Activated CD8-positive, alpha-beta memory T cell treated with anti-CD3 and anti-CD28 coated beads, Interleukin-2, amount 50 U/mL, for 24 hours (primary cell): Measurements from ENCODE around the gene MBD3L2.
"Not testable (repeated sequence)": the region's sequence is repeated elsewhere in the genome, so short reads cannot be mapped to it uniquely, and the experiment has no call there.

Experiments used
- DNase-seq: peaks from one replicate; pipeline ENCODE4 v3.0.0-alpha.2; 2020; ENCODE audit errors: extremely low read depth

MBD3L2 gene

DNA sequence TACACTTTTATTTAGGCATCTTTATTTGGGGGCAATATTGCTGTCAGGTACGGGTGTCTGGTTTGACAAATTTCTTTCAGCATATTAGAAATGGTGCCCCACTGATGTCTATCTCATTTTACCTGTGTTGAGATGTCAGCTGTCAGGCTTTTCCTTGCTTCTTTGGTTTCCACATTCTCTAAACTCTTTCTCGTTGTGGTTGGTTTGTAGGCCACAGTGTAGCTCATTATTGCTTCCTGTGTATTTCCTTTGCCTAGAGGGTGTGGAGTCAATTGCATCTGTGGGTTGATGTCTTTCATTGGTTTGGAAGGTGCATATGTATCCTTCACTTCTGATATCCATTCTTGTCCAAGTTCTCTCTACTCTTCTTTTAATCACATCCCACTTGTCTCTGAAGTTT, 10.9 kb downstream of the MBD3L2 start:
- DNase-seq = not testable (repeated sequence)

- DNase-seq = no peak
Observed at GRCh38 chr19:7063339-7063738, 14.2 kb downstream of the MBD3L2 start.

- DNase-seq = no peak
Observed at GRCh38 chr19:7063764-7064418, 14.8 kb downstream of the MBD3L2 start.

- not testable (repeated sequence) for DNase-seq
Observed at GRCh38 chr19:7067122-7067521, 18.0 kb downstream of the MBD3L2 start.

DNA sequence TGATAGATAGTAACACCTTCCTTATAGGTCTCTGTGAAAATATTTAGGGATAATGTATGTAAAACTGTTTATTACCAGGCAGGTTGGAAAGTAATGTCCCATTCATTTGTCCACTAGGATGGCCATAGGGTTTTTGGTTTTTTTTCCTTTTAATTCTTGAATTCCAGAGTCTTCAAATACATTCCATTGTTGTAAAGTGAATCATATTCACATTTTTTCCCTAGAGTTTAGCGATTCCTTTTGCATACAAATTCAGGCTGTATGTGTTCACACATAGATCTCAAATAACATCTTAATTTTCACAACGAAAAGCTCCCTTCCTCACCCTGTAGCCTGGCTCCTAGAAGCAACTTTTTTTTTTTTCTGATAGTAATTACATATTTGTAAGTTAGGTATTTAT, 18.6 kb downstream of the MBD3L2 start:
- no peak for DNase-seq

GRCh38 chr19:7068599-7068998, 19.5 kb downstream of the MBD3L2 start:
- DNase-seq = no peak

- DNase-seq = peak; percentile 93
Observed at GRCh38 chr19:7069042-7069903, 20.2 kb downstream of the MBD3L2 start, which contains the start of gene ZNF557. Gene ZNF557 (plus strand): TSS chr19:7069703. CDS start chr19:7075075, 5,372 bp downstream.

DNA sequence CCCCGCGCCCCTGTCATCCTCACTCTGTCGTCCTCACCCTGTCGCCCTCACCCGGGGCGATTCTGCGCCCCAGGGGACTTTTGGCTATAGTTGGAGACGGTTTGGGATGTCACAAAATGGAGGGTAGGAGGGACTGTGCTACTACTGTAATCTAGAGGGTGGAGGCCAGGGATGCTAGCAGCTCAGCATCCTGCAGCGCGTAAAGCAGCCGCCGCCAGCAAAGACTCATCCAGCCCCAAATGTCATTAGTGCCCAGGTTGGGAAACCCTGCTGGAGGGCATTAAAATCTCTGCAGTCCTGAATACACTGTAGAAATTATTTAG, 20.7 kb downstream of the MBD3L2 start:
- no peak for DNase-seq

DNA sequence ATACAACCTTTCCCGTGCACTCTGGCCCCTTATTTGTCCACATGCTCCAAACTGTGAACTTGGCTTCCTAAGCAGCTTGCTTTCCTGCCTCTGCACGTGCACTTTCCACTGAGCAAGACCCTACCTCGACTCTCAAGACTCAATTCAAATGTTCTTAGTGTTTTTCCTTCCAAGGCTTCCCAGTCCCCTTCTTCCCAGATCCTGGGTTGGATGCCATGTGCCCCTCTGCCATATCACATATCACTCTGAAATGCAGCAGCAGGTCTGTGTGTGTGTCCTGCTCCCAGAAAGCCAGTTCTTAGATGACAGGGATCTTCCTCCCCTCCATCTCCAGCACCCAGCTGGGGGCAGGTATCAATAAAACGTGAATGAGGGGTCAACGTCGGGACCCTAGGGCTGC, 23.4 kb downstream of the MBD3L2 start:
- no peak for DNase-seq

- no peak for DNase-seq
Observed at GRCh38 chr19:7074705-7075282, 25.7 kb downstream of the MBD3L2 start.

GRCh38 chr19:7076151-7076550, 27.0 kb downstream of the MBD3L2 start:
- DNase-seq = no peak

DNA sequence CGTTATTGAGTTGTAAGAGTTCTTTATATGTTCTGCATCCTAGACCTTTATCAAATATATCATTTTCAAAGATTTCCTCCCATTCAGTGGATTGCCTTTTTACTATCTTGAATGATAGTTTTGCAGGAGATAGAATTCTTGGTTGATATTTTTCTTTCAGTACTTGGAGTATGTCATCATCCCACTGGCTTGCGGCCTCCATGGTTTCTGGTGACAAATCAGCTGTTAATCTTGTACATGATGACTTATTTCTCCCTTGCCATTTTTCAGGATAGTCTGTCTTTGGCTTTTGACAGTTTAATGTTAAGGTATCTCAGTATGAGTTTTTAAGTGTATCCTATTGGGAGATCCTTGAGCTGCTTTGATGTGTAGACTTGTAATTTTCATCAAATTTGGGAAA, 28.9 kb downstream of the MBD3L2 start:
- DNase-seq = no peak

DNA sequence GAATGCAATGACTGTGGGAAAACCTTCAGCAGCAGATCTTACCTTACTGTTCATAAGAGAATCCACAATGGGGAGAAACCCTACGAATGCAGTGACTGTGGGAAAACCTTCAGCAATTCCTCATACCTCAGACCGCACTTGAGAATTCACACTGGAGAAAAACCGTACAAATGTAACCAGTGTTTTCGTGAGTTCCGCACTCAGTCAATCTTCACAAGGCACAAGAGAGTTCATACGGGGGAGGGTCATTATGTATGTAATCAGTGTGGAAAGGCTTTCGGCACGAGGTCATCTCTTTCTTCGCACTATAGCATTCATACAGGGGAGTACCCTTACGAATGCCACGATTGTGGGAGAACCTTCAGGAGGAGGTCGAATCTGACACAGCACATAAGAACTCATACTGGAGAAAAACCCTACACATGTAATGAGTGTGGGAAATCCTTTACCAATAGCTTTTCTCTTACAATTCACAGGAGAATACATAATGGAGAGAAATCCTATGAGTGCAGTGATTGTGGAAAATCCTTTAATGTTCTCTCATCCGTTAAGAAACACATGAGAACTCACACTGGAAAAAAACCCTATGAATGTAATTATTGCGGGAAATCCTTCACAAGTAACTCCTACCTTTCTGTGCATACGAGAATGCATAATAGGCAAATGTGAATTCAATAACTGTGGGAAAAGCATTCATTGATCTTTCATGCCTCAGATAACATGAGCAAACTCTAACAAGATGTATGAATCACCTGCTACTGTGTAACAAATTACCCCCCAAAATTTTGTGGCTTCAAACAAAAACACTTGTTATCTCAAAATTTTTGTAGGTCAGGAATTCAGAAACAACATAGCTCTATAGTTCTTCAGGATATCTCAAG, 34.2 kb downstream of the MBD3L2 start:
- DNase-seq = no peak

DNA sequence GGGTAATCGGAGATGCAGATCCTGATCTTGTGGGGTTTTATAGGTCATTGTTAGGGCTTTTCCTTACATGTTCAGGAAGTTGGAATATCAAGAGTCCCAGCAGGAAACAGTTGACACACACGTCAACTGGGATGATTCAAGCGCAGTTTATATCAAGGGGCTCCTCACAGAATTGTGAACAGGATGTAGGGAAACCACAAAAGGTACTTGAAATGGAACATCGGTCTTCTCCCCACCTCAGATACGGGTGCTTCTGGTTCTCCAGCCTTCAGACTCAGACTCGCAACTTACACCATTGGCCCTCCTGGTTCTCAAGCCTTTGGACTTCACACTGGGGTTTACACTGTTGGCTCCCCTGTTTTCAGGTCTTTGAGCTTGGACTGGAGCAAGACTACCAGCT, 39.9 kb downstream of the MBD3L2 start:
- DNase-seq = no peak

- DNase-seq = no peak
Observed at GRCh38 chr19:7098096-7098495, 49.0 kb downstream of the MBD3L2 start.

GRCh38 chr19:7098701-7099596, 49.8 kb downstream of the MBD3L2 start:
- DNase-seq = peak; percentile 65

DNA sequence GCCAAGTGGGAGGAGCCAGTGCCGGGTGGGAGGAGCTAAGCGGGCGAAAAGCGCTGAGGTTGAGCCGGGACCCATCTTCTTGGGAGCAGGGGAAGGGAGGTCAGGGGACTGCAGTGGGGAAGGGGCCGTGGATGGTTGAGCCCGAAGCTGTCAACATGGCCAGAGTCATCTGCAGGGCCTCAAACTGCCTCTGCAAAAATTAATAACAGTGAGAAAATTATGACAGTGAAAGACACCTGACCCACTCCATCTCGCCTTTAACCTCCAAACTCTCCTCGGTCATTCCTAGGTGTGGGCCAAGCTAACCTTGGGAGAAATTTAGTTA, 50.4 kb downstream of the MBD3L2 start:
- DNase-seq = peak; percentile 44
